Muscle of arm (tissue), 14 donors: ENCODE results near the gene PGAP3. TPM values are rescaled to one million over a fixed set of nuclear protein-coding genes. Genes with fewer than 3 reads are reported as not detected.
"Not testable (repeated sequence)": the region's sequence is repeated elsewhere in the genome, so short reads cannot be mapped to it uniquely, and the experiment has no call there.

Experiments used
- DNase-seq: peaks from one replicate; pipeline ENCODE4 v3.0.0-alpha.2; 2013
- long read RNA-seq, 11 donors: transcript quantifications; one replicate each; lab custom pipeline, GENCODE V29; 2026
- polyA plus RNA-seq, 12 donors: library from polyadenylated mRNA; unstranded; fragments of 120-200 nt; gene quantifications; one replicate each; pipeline ENCODE4 v1.2.1, GENCODE V29; 2013; ENCODE audit not compliant: insufficient read length in 12 of 12

The PGAP3 gene
- 10 to 100 TPM in 11 of 12 donors, not detected in 1; 13.7 to 25.3 (median 18.6) TPM for polyA plus RNA-seq
- long read RNA-seq, donor 1, transcript PGAP3-201 (8 exons, 2,737 nt), result major isoform, 11 of 12 reads
- long read RNA-seq, donor 1, partial matches to known transcripts, result 0 of 12 reads
- long read RNA-seq, donor 1, other reads (novel, unspliced or antisense), result 0 of 12 reads
- long read RNA-seq, donor 2, partial matches to known transcripts, result 0 of 3 reads
- long read RNA-seq, donor 2, other reads (novel, unspliced or antisense), result 0 of 3 reads
- long read RNA-seq, donor 3, partial matches to known transcripts, result 0 of 1 reads
- long read RNA-seq, donor 3, other reads (novel, unspliced or antisense), result 0 of 1 reads
- long read RNA-seq, donor 4, partial matches to known transcripts, result 0 of 8 reads
- long read RNA-seq, donor 4, other reads (novel, unspliced or antisense), result 7 of 8 reads
- long read RNA-seq, donor 5, transcript PGAP3-201 (8 exons, 2,737 nt), result major isoform, 6 of 146 reads
- long read RNA-seq, donor 5, partial matches to known transcripts, result 140 of 146 reads
- long read RNA-seq, donor 5, other reads (novel, unspliced or antisense), result 0 of 146 reads
- long read RNA-seq, donor 6, partial matches to known transcripts, result 0 of 2 reads
- long read RNA-seq, donor 6, other reads (novel, unspliced or antisense), result 0 of 2 reads
- long read RNA-seq, donor 7, partial matches to known transcripts, result 0 of 3 reads
- long read RNA-seq, donor 7, other reads (novel, unspliced or antisense), result 0 of 3 reads
- long read RNA-seq, donor 8, transcript PGAP3-201 (8 exons, 2,737 nt), result major isoform, 7 of 9 reads
- long read RNA-seq, donor 8, partial matches to known transcripts, result 0 of 9 reads
- long read RNA-seq, donor 8, other reads (novel, unspliced or antisense), result 0 of 9 reads
- long read RNA-seq, donor 9, partial matches to known transcripts, result 31 of 33 reads
- long read RNA-seq, donor 9, other reads (novel, unspliced or antisense), result 0 of 33 reads
- long read RNA-seq, donor 10, transcript PGAP3-201 (8 exons, 2,737 nt), result major isoform, 6 of 7 reads
- long read RNA-seq, donor 10, partial matches to known transcripts, result 0 of 7 reads
- long read RNA-seq, donor 10, other reads (novel, unspliced or antisense), result 0 of 7 reads
- long read RNA-seq, donor 11, transcript PGAP3-201 (8 exons, 2,737 nt), result major isoform, 5 of 5 reads
- long read RNA-seq, donor 11, partial matches to known transcripts, result 0 of 5 reads
- long read RNA-seq, donor 11, other reads (novel, unspliced or antisense), result 0 of 5 reads

GRCh38 chr17:39687546-39688474 lies at the start of gene PGAP3:
PGAP3 (minus strand) TSS chr17:39688057; CDS start chr17:39688014, 43 bp downstream.
- DNase-seq, result peak; percentile 91

- DNase-seq, result no peak
These were observed 49.4 kb upstream of the PGAP3 start for GRCh38 chr17:39737206-39737759.

GRCh38 chr17:39736319-39737165 lies 48.7 kb upstream of the PGAP3 start:
- DNase-seq, result no peak

DNA sequence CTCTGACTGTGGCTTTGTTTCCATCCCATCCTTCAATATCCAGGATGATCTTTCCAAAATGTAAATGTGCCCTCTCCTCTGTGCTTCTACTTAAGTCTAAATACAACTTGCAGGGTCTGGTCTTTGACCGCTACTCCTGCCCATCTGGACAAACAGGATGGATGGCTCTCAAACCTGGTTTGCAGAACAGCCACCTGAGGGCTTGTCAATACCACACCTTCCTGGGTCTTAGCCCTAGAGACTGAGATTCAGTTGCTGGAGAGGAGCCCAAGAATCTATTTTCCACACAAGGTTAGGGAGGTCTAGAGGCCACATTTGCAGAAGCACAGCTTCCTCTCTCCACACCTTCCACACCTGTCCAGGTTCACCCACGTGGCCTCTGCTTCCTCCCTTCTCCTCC lies 48.0 kb upstream of the PGAP3 start:
- DNase-seq, result no peak

DNA sequence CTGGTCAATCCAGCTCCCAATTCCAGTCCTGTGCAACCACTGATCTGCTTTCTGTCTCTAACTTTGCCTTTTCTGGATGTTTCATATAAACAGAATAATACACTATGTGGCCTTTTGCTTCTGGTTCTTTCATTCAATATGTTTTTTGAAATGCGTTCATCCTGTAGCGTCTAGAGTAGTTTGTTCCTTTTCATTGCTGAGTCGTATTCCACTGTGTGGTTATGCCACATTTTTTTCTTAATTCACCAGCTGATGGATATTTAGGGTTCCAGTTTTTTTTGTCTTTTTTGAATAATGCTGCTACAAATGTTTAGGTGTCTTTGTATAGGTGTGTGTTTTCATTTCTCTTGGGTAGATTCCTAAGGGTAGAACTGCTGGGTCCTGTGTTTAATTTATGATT lies 44.7 kb upstream of the PGAP3 start:
- no peak for DNase-seq

DNA sequence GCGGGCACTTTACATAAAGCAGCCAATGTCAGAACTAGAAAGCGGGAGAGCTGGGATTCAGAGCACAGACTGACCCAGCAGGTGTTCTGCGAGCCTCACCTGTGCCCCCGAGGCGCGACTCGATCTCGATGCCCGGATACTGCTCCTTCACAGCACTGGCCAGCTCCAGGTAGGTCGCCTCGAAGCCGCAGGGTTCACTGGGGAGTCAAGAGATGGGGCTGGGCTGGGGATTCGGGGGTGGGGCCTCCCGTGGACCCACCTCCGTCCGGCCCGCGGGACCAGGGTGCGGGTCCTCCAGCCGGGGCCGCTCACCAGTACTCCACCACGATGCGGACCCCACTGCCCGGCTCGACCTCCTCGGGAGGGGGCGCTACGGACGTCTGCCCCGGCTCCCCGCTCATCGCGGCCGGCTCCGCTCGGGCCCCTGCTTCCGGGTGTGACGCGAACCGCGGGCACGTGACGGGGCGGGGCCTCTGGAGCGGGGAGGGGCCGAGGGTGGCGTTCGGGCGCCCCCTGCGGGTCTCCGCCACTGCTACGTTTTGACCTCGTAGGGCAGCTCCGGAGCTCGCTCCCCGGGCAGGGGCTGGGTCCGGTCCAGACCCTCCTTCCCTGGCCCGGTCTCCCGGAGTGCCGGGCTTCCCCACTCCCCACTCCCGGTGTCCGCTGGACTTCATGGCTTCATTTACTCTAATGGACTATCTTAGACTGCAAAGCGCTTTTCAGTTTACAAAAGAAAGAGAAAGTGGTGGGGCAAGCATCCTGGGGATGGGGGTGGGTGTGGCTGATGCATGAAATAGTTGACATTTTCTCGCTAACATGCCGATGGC lies 42.5 kb upstream of the PGAP3 start, which contains the start of gene MIEN1:
MIEN1 (minus strand) TSS at position 438 of the 827 bp plus-strand sequence; CDS start at position 401, 37 bp downstream.
- peak; percentile 90 for DNase-seq

- DNase-seq, result no peak
These were observed 41.5 kb upstream of the PGAP3 start for GRCh38 chr17:39729280-39729851.

- DNase-seq, result no peak
These were observed 39.7 kb upstream of the PGAP3 start for GRCh38 chr17:39727556-39727955.

DNA sequence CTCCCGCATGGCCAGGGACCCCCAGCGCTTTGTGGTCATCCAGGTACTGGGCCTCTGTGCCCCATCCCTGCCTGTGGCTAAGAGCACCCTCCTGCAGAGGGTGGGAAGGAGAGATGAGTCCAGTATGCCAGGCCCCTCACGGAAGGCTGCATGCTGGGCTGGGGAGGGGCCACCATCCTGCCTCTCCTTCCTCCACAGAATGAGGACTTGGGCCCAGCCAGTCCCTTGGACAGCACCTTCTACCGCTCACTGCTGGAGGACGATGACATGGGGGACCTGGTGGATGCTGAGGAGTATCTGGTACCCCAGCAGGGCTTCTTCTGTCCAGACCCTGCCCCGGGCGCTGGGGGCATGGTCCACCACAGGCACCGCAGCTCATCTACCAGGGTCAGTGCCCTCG lies 38.8 kb upstream of the PGAP3 start:
- no peak for DNase-seq

DNA sequence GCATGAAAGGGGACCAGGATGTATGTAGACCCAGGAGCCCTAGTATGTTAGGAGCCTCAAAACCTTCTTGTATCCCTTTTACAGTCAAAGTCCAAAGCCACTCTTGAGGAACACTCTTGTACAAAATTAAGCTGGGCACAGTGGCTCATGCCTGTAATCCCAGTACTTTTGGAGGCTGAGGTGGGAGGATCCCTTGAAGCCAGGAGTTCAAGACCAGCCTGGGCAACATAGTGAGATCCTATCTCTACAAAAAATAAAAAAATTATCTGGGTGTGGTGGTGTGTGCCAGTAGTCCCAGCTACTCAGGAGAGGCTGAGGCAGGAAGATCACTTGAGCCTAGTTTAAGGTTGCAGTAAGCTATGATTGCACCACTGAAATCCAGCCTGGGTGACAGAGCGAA lies 38.1 kb upstream of the PGAP3 start:
- DNase-seq, result not testable (repeated sequence)

DNA sequence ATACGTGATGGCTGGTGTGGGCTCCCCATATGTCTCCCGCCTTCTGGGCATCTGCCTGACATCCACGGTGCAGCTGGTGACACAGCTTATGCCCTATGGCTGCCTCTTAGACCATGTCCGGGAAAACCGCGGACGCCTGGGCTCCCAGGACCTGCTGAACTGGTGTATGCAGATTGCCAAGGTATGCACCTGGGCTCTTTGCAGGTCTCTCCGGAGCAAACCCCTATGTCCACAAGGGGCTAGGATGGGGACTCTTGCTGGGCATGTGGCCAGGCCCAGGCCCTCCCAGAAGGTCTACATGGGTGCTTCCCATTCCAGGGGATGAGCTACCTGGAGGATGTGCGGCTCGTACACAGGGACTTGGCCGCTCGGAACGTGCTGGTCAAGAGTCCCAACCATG lies 36.9 kb upstream of the PGAP3 start:
- no peak for DNase-seq

DNA sequence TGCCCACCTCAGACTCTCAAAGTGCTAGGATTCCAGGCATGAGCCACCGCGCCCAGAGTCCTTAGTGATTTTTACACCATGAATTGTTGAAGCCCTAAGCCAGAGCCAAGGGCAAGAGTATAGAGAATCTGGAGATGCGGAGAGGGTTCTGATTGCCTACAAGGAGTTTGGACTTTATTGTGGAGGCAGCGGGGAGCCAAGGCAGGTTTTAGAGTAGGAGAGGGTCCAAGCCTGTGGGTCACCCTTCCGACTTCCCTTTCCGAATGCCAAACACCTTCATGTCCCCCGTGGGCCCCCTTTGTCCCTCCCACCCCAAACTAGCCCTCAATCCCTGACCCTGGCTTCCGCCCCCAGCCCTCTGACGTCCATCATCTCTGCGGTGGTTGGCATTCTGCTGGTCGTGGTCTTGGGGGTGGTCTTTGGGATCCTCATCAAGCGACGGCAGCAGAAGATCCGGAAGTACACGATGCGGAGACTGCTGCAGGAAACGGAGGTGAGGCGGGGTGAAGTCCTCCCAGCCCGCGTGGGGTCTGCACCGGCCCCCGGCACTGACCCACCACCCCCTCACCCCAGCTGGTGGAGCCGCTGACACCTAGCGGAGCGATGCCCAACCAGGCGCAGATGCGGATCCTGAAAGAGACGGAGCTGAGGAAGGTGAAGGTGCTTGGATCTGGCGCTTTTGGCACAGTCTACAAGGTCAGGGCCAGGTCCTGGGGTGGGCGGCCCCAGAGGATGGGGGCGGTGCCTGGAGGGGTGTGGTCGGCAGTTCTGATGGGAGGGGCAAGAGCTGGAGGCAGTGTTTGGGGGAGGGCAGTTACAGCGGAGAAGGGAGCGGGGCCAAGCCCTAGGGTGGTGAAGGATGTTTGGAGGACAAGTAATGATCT lies 35.4 kb upstream of the PGAP3 start:
- DNase-seq, result no peak

GRCh38 chr17:39722104-39722503 lies 34.2 kb upstream of the PGAP3 start:
- no peak for DNase-seq

DNA sequence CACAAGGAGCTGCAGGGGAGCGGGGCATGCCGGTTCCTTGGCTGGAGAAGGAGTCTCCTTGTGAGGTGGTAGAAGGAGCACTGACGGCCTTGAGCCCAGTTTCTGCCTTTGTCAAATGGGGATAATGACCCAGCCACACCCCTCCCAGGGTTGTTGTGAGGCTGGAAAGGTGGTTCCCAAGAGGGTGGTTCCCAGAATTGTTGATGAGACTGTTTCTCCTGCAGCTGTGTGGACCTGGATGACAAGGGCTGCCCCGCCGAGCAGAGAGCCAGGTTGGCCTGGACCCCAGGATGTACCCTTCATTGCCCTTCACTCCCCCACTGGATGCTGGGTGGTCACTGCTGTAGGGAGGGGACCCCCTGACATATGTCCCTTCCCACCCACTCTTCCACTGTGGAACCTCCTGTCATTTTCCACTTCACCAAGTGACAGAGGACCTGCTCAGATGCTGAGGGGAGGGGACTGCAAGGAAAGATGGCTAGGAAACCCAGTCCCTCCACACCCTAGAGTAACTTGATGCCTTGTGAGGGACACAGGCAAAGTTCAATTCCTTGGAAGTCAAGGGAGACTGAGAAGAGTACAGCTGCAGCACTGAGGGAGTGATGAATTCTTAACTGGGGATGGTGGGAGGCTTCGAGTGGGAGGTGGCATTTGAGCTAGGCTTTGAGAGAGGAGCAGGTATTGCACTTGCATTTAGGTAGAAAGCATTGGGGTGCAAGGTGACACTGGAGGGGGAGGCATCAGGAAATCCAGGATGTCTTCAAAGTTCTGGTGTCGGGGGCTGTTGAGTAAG lies 31.9 kb upstream of the PGAP3 start:
- DNase-seq, result no peak

DNA sequence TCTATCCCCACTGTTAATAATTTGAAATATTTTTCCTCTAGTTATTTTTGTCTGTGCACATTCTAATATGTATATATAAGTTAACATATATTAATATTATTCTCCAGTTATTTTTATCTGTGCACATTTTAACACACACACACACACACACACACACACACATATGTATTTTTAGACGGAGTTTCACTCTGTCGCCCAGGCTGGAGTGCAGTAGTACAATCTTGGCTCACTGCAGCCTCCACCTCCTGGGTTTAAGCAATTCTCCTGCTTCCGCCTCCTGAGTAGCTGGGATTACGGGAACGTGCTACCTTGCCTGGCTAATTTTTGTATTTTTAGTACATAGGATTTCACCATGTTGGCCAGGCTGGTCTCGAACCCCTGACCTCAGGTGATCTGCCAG lies 29.8 kb upstream of the PGAP3 start:
- no peak for DNase-seq

DNA sequence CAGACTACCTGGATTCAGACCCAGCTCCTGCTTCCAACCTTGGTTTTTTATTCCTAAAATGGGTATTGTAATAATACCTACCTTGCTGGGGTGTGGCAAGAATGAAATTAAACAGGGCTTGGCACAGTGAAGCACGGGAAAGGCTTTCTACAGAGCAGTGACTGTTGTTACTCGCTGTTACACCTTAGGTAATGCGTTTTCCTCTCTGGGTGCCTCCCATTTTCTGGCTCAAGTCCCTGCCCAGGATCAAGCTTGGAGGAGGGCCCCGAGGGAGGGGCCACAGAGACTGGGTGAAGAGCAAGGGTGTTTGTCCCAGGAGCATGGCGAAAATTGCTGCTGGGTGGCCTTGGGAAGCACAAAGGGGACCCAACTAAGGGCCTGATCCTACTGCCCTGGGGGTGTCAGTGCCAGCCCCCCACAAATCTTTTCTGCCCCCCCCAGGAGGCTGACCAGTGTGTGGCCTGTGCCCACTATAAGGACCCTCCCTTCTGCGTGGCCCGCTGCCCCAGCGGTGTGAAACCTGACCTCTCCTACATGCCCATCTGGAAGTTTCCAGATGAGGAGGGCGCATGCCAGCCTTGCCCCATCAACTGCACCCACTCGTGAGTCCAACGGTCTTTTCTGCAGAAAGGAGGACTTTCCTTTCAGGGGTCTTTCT lies 29.2 kb upstream of the PGAP3 start:
- DNase-seq, result no peak
